PC-3 (cell line): Measurements from ENCODE around the gene NTM.

Experiments used
- EZH2 ChIP-seq: fragments of 300-600 bp; sonication (generic); IDR thresholded peaks from one replicate; pipeline ENCODE4 v1.6.1; 2017; ENCODE audit warnings: antibody characterized with exemption, mild to moderate bottlenecking, low read length; ENCODE audit not compliant: unreplicated experiment
- EZH2phosphoT487 ChIP-seq: fragments of 300-600 bp; sonication (generic); IDR thresholded peaks from 2 replicates; pipeline ENCODE4 v1.6.1; 2018; ENCODE audit warnings: mild to moderate bottlenecking, antibody characterized with exemption, low read length, borderline replicate concordance
- TF ChIP-seq, protein P1 (sequence below): fragments of 300-600 bp; sonication (generic); conservative IDR thresholded peaks from 2 replicates; pipeline ENCODE4 v1.5.1; 2017; ENCODE audit warnings: antibody characterized with exemption, low read depth, mild to moderate bottlenecking, low read length

DNA sequence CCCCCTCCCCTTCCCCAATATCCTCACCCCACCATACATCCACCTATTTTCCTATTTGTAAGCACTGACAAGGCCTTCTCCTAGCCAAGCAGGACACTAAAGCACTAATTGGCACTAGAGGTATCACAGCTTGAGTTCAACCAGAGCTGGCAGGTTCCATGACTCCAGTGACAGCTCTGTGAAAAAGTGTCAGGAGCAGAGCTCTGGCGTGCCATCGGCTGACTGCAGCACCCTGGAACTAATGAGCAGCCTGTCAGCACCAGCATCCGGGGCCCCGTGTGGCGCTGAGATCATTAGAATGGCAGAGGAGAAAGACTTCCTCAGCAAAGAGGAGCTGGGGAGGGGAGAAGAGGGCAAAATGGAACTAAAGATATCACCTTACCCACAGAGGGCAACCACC, 847.4 kb downstream of the NTM start:
- TF ChIP-seq EZH2 (no peak), EZH2phosphoT487 (no peak)
- TF ChIP-seq, protein P1, sequence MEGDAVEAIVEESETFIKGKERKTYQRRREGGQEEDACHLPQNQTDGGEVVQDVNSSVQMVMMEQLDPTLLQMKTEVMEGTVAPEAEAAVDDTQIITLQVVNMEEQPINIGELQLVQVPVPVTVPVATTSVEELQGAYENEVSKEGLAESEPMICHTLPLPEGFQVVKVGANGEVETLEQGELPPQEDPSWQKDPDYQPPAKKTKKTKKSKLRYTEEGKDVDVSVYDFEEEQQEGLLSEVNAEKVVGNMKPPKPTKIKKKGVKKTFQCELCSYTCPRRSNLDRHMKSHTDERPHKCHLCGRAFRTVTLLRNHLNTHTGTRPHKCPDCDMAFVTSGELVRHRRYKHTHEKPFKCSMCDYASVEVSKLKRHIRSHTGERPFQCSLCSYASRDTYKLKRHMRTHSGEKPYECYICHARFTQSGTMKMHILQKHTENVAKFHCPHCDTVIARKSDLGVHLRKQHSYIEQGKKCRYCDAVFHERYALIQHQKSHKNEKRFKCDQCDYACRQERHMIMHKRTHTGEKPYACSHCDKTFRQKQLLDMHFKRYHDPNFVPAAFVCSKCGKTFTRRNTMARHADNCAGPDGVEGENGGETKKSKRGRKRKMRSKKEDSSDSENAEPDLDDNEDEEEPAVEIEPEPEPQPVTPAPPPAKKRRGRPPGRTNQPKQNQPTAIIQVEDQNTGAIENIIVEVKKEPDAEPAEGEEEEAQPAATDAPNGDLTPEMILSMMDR = no peak
